Measurements from ENCODE around the gene CLCA2.
A peak's percentile ranks its signal among the peaks of the same experiment; 100 is the strongest.
"Not testable (repeated sequence)": the region's sequence is repeated elsewhere in the genome, so short reads cannot be mapped to it uniquely, and the experiment has no call there.

Gene CLCA2

GRCh38 chr1:86472152-86472551 is 48.2 kb downstream of the CLCA2 start:
- DNase-seq (ENCODE audit: low read depth in 2 of 2), result no peak

- no peak for DNase-seq (ENCODE audit: low read depth in 2 of 2)
Observed at GRCh38 chr1:86472767-86473166, 48.8 kb downstream of the CLCA2 start.

DNA sequence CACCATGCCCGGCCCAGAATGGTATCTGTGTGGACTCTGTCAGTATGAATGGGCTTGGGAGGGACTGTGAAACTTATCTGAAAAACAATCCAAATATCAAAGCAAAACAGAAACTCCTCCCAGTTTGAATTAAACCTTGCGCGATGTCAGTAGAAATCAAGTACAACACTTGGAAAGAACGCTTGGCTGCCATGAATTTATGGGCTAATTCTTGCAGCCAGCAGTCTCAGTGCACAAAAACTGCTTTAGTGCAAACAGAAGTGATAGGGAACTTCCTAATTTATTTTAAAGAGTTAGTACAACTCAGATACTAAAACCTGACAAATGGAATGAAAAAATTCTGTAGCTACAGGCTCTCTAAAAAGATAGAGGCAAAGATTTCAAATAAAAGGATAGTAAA is 53.3 kb downstream of the CLCA2 start:
- no peak for DNase-seq (ENCODE audit: low read depth in 2 of 2)

DNA sequence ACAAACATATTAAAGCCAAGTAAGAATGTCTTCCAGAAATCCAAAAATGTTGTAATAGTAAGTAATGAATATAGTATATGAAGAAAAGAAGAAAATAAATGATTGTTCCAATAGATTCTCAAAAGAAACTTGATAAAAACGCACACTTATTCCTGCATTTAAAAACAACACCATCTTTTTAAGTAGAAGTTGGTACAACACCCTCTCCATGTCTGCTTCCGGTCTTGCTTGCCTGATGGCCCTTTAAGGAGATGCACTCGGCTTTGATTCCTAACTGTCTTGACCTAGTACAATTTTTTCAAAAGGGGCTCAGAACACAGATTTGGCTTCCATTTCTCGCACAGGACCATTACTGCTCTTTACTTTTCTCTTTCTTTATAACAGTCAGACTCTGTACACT is 53.7 kb downstream of the CLCA2 start:
- no peak for DNase-seq (ENCODE audit: low read depth in 2 of 2)

GRCh38 chr1:86478416-86479156 is 54.6 kb downstream of the CLCA2 start:
- no peak for DNase-seq (ENCODE audit: low read depth in 2 of 2)

- DNase-seq (ENCODE audit: low read depth in 2 of 2), result no peak
Observed at GRCh38 chr1:86481966-86482365, 58.0 kb downstream of the CLCA2 start.

DNA sequence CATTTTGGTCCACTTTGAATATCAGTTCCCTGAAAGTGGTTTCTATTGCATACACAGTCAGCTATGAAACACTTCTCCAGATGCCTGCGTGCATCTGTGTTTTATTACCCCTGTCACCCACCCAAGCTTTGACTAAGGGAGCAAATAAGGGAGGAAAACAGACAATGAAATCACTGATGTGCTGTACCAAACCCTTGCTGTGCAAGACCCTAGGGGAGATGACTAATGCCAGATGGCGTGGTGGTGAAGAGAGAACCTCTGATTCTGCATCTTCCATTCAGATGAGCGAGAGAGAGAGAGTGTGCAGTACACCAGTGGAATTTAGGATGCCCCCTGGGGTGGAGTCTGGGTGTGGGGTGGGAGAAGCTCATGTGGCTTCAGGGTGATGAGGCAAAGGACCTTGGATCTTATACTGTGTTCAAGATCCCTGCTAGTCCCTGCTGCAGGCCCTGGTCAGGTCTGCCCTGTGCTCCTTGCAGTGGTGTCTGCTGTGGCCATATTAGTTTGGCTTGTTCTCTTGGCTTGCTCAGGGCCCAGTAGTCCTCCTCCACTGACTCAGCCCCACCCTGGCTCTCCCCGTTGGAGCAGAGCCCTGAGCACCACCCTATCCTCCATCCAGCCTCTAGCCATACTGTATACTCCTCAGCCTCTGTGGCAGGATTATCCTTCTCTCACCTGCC is 63.3 kb downstream of the CLCA2 start:
- DNase-seq (ENCODE audit: low read depth in 2 of 2), result peak; percentile 95

DNA sequence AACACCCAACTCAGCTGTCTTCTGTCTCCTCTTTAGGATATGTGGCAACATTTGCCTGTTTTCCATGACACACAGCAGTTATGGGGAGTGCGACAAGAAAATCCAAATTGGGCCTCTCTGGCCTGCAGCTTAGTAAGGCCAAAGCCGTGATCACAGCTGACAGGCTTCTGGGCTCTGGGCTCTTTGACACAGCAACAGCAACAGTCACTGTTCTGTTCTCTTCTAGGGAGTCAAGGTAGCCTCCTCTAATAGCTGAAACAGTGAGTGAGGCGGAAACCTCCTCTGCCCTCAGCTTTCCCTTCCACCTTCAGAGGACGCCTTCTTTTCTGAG is 63.8 kb downstream of the CLCA2 start:
- DNase-seq (ENCODE audit: low read depth in 2 of 2), result no peak

DNA sequence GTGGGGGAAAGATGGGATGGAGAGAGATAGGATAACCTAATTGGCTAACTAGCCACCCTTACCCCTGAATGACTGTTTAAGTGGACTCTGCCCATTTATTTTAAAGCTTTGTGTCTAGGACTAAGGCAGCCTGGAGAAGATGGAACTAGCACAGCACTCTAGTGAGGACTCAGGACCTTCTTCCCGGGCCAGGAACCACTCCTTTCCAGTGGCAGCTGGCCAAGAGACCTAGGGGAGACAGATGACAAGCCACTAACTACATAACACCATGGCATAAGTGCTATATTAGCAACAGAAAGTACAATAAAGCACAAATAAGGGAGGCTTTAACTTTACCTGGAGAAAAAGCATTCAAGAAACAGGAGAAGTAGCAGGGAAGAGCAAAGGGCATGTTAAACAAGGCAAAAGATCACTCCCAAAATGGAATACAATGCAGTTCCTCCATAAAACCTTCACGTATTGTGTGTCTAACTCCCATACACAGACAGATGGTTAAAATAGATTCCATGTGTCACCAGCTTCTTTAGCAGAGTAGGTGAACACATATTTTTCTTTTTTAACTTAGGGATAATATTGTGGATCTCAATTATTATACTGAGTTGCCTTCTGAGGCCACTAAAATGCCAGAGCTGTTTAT is 65.4 kb downstream of the CLCA2 start:
- DNase-seq (ENCODE audit: low read depth in 2 of 2), result no peak

- DNase-seq (ENCODE audit: low read depth in 2 of 2), result no peak
Observed at GRCh38 chr1:86491171-86491950, 67.4 kb downstream of the CLCA2 start.

DNA sequence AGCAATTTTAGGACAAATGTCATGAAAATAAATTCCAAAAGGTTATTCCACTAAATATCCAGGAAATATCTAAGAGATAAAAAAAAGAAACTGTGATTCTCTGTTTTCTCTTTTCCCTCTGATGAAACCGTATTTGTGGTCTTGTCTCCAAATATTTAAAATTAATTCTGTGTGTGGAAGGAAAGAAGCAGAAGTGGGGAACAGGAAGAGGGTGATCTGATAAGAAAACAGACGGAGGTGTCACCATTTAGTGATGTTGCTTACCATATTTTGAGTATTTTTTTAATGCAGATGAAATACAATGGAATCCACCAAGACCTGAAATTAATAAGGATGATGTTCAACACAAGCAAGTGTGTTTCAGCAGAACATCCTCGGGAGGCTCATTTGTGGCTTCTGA is 74.3 kb downstream of the CLCA2 start:
- DNase-seq (ENCODE audit: low read depth in 2 of 2), result no peak

DNA sequence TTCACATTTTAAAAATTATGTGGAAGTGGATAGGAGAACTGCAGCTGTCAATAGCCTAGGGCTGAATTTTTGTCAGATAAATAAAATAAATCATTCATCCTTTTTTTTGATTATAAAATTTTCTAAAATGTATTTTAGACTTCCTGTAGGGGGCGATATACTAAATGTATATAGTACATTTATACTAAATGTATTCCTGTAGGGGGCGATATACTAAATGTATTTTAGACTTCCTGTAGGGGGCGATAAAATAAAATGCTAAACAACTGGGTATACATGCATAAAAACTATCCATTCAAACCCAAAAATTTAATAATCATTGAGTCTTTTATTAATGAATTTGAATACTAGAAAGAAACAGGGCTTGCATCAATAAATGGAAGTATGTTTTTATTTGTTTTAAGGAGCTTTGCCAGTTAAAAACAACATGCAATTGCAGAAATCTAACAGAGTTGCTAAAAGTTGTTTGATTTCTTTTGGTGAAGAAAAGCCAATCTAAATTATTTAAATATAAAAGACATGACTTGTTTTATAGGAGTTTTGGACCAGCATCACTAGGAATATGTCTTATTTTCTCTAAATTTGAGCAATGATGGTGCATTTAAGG is 76.1 kb downstream of the CLCA2 start:
- no peak for DNase-seq (ENCODE audit: low read depth in 2 of 2)

DNA sequence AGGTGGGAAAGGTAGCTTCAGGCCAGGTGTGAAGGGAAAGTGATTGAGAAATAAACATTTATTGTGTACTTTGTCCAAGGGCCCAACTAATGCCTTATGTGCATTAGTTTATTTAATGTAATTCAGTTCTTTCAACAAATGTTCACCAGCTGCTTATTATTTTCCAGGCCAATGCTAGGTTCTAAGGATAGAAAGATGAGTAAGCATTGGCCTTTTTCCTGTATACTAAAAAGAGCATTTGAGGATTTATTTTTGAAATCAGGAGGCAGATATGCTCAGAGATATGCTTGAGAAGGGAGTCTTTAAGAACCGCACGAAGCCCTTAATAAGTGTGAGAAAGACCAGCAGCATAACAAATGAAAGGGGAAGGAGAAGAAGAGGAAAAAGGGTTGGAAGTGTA is 76.7 kb downstream of the CLCA2 start:
- DNase-seq (ENCODE audit: low read depth in 2 of 2), result no peak

GRCh38 chr1:86502125-86502646 is 78.2 kb downstream of the CLCA2 start:
- not testable (repeated sequence) for DNase-seq (ENCODE audit: low read depth in 2 of 2)

DNA sequence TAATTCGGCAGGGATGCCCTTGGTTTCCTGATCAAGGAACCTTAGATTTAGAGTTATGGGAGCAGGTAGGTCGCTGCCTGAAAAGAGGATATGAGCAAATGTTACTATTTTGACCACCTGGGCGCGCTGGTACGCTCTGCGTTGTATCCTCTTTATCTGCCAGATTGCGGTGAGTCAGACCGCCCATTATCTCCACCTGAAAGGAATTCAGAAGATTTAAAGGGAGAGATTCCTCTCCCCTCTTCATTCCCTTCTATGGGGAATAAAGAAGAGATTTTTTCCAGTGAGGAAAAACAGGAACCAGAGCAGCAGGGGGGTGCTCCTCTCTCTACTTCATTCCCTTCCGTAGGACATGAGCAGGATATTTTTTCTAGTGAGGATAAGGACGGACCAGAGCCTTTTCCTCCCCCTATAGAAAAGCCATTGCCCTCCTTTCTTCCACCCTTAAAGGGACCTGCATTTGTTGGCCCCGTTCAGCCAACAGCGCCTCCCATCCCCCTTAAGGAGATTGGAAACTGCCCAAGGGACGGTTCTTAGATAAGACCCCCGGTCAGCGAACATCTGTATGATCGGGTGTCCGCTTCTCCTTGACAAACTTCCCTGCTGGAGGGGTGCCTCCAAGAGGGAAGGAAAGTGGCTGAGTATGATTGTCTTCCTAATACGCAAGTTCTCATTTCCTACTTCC is 78.9 kb downstream of the CLCA2 start:
- no peak for DNase-seq (ENCODE audit: low read depth in 2 of 2)

DNA sequence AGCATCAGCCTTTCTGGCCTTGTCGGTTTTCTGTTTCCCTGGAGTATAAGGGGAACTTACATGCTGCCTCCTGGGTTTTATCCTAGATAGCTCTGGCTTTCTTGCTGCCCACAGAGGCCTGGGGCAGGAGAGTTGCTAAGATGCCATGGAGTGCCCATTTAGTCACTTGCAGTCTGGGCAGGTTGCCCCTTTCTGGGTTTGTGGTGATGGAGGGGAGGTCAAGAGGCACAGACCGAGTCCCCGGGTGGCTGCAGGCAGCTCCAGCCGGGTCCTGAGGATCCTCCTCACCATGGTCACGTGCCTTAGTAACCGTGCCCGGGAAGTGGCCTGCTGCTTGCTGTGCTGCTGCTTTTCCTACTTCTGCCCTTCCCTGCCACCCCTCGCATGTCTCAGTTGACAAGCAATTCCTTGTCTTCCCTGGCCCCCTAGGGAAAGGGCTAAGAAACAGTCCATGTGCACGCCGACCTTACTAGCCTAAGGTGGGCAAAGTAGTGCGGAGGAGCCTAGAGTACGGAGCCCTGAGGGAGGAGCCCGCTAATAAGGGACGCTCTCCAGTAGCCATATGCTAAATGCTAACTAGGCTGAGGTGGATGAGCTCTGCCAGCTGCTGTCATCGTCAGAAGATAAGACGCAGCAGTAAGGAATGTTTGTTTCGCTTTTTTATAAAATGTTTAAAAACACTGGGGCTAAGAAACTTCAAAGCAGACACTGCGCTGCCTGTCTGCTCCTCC is 79.6 kb downstream of the CLCA2 start:
- DNase-seq (ENCODE audit: low read depth in 2 of 2), result no peak

- no peak for DNase-seq (ENCODE audit: low read depth in 2 of 2)
Observed at GRCh38 chr1:86504137-86504479, 80.1 kb downstream of the CLCA2 start.

DNA sequence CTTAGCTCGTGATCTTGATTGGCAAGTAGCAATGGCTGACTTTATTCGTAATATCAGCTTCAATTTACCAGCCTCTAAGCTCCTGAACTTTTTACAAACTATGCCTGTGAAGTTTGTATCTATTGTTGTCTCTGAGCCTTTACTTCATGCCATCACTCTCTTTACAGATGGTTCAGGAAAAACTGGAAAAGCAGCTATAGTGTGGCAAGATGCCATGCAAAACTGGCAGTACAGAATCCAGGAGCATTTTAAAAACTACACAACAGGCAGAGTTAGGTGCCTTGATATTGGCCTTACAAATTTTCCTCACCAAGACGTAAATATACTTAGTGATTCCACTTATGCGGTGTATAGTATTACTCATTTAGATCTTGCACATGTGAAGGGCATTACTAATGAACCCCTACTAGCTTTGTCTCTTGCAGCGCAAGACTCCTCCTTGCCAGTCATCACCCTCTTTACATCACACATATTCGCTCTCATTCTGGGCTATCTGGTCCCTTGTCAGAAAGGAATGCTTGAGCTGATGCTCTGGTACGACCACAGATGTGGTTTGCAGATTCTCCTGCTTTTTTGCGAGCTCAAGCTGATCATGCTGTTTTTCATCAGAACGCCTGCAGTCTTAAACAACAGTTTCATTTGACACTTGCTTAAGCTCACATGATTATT is 81.1 kb downstream of the CLCA2 start:
- DNase-seq (ENCODE audit: low read depth in 2 of 2), result peak; percentile 56 to 61

DNA sequence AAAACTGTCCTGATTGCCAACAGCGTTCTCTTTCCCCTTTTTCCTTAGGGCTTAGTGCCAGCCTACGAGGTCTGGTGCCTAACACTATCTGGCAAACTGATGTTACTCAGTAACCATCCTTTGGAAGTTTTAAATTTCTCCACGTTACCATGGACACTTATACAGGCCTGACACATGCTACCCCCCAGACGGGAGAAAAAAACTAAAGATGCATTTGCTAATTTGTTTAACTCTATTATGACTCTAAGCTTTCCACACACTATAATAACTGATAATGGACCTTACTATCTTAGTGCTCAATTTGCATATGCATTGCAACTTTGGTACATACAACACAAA is 81.6 kb downstream of the CLCA2 start:
- no peak for DNase-seq (ENCODE audit: low read depth in 2 of 2)
